Adrenal gland (tissue), 12 donors: Measurements from ENCODE around the gene OR5D16. TPM values are rescaled to one million over a fixed set of nuclear protein-coding genes. Genes with fewer than 3 reads are reported as not detected.

Experiments used
- DNase-seq, 7 donors: peaks; one replicate each; pipeline ENCODE4 v3.0.0-alpha.2; 2019 to 2020
- H3K27ac ChIP-seq, 5 donors: fragments of 200-600 bp; sonication (generic) in 4 of 5; 1 replicate in 3 of 5; 2 replicates in 2 of 5; pipeline versions ENCODE4 v1.5.1 to v1.8.0; 2016 to 2020; ENCODE audit warnings: mild to moderate bottlenecking in 1 of 5
- H3K27me3 ChIP-seq: fragments of 200-600 bp; 2 replicates; pipeline ENCODE4 v1.8.0; 2021
- H3K36me3 ChIP-seq, 2 donors: fragments of 200-600 bp; replicated peaks in 1 of 2; 1 replicate in 1 of 2; 2 replicates in 1 of 2; pipeline versions ENCODE4 v1.5.1 to v1.8.0; 2018 to 2022
- H3K4me1 ChIP-seq, 2 donors: fragments of 200-600 bp; replicated peaks in 1 of 2; 1 replicate in 1 of 2; 2 replicates in 1 of 2; pipeline versions ENCODE4 v1.5.1 to v1.8.0; 2018 to 2021
- H3K4me3 ChIP-seq, 4 donors: fragments of 200-600 bp; sonication (generic) in 3 of 4; one replicate each; pipeline ENCODE4 v1.5.1; 2016 to 2018
- H3K9me3 ChIP-seq, 3 donors: fragments of 200-600 bp; sonication (generic) in 1 of 3; replicated peaks in 1 of 3; 1 replicate in 2 of 3; 2 replicates in 1 of 3; pipeline versions ENCODE4 v1.5.1 to v1.8.0; 2016 to 2021
- CTCF ChIP-seq, 6 experiments: fragments of 450-650 bp in 4 of 6; fragments of 200-600 bp in 2 of 6; sonication (generic) in 1 of 6; IDR thresholded peaks; 1 replicate in 5 of 6; 2 replicates in 1 of 6; pipeline versions ENCODE4 v1.5.1 to v1.8.0; 2016 to 2021; ENCODE audit warnings: antibody characterized with exemption in 6 of 6, mild to moderate bottlenecking in 2 of 6, moderate library complexity in 1 of 6
- POLR2A ChIP-seq, 2 donors: fragments of 450-650 bp; IDR thresholded peaks; one replicate each; pipeline ENCODE4 v1.6.1; 2017; ENCODE audit warnings: antibody characterized with exemption in 2 of 2, mild to moderate bottlenecking in 2 of 2, moderate library complexity in 1 of 2
- WGBS, 4 donors: extraction: QIAGEN DNeasy Blood & Tissue Kit in 2 of 4; methylation state at CpG; one replicate each; pipeline versions ENCODE4 v1.1.5 to v1.1.7; 2013 to 2017; 5-methylcytosine and 5-hydroxymethylcytosine counted together
- intact Hi-C, 2 donors: fragments of 100-400 bp; cut with DNase I; formaldehyde crosslinking; loops; one replicate each; pipeline versions ENCODE4 v1.14.1 to v1.15.0; 2022 to 2023
- polyA plus RNA-seq, 3 donors: library from polyadenylated mRNA; stranded (reverse); fragments of 200-250 nt in 2 of 3; fragments of 350-450 nt in 1 of 3; fragmentation: Illumina TruSeq in 1 of 3; extraction: RNeasy Lipid Tissue Mini Kit (QIAGEN cat#74804) in 1 of 3; gene quantifications; one replicate each; pipeline ENCODE4 v1.2.3, GENCODE V29; 2013 to 2014
- total RNA-seq, 9 donors: library from RNA; depleted of rRNA in 4 of 9; stranded (reverse); fragments of >200 nt in 4 of 9; fragments of 120-200 nt in 1 of 9; fragmentation: NEBNext Ultra II Directional in 1 of 9; extraction: Animal tissue kit (Norgen Biotek cat#: 25700) in 1 of 9; gene quantifications; one replicate each; pipeline versions ENCODE4 v1.1.0 to v1.2.4, GENCODE V29; 2013 to 2023
- donor health status: healthy with polysubstance abuse.
- donor health status: Bipolar disorder and iron deficiency.
- donor health status: DM: yes; HTN: yes; CAD: no.
- donor health status: DM: no; HTN: no; CAD: no.
- donor health status: DM: no; HTN: no; CAD: no.
- donor health status: DM: yes; HTN: yes; CAD: no.

Gene OR5D16
- total and polyA plus RNA-seq, 12 donors, result not detected

- Histone ChIP-seq H3K27ac (no peak overlapping the region), H3K27me3 (no peaks in the 10 kb centered on the region), H3K4me3 (no peak overlapping the region), H3K4me1 (no peaks in the 10 kb centered on the region), H3K9me3 (peaks cover 0 to 6% (median 0%) of the 10 kb centered on the region in 3 donors), H3K36me3 (no peaks in the 10 kb centered on the region)
- DNase-seq, result no peak
- 63 to 94% (median 91%) methylated on average over 1 of the region's 1 CpG for WGBS, 4 donors
- intact Hi-C loops, result no loop called here
- TF ChIP-seq CTCF (IDR thresholded peaks at IDR 0.05), result no peak
- no peak for TF ChIP-seq POLR2A (IDR thresholded peaks at IDR 0.05)
These were observed 32.3 kb upstream of the OR5D16 start for GRCh38 chr11:55806248-55806647.

GRCh38 chr11:55811067-55811466 is 27.5 kb upstream of the OR5D16 start, which contains the start of gene OR5L1:
Gene OR5L1 (plus strand): TSS chr11:55811367. CDS start chr11:55811467, 100 bp downstream.
- Histone ChIP-seq H3K27ac (no peak within 1 kb of the TSS), H3K9me3 (peaks cover 0 to 6% (median 0%) of the 10 kb centered on the region in 3 donors), H3K4me3 (no peak within 1 kb of the TSS), H3K4me1 (no peaks in the 10 kb centered on the region), H3K36me3 (no peaks in the 10 kb centered on the region), H3K27me3 (no peaks in the 10 kb centered on the region)
- TF ChIP-seq CTCF (IDR thresholded peaks at IDR 0.05) (no peak), POLR2A (IDR thresholded peaks at IDR 0.05) (no peak)
- DNase-seq, result no peak
- intact Hi-C loops, result no loop called here
- WGBS, 4 donors, result 42 to 81% (median 78%) methylated on average over 1 of the region's 1 CpG

GRCh38 chr11:55819330-55819729 is 19.2 kb upstream of the OR5D16 start, which contains the start of gene OR5D18:
Gene OR5D18 (plus strand): TSS chr11:55819630. CDS start chr11:55819630, 0 bp downstream.
- no peak for DNase-seq
- H3K9me3 ChIP-seq, result no peaks in the 10 kb centered on the region
- no peaks in the 10 kb centered on the region for H3K36me3 ChIP-seq
- no peak within 1 kb of the TSS for H3K4me3 ChIP-seq
- H3K27me3 ChIP-seq, result no peaks in the 10 kb centered on the region
- intact Hi-C loops, result no loop called here
- H3K4me1 ChIP-seq, result no peaks in the 10 kb centered on the region
- no peak within 1 kb of the TSS for H3K27ac ChIP-seq
- TF ChIP-seq POLR2A (IDR thresholded peaks at IDR 0.05) (no peak), CTCF (IDR thresholded peaks at IDR 0.05) (no peak)
- 72 to 83% (median 74%) methylated on average over 5 of the region's 5 CpGs for WGBS, 4 donors

- intact Hi-C loops, result no loop called here
- no peaks in the 10 kb centered on the region for H3K9me3 ChIP-seq
- TF ChIP-seq CTCF (IDR thresholded peaks at IDR 0.05) (no peak), POLR2A (IDR thresholded peaks at IDR 0.05) (no peak)
- H3K4me1 ChIP-seq, result no peaks in the 10 kb centered on the region
- H3K27ac ChIP-seq, result no peak within 1 kb of the TSS
- no peaks in the 10 kb centered on the region for H3K36me3 ChIP-seq
- DNase-seq, result no peak
- H3K27me3 ChIP-seq, result no peaks in the 10 kb centered on the region
- H3K4me3 ChIP-seq, result no peak within 1 kb of the TSS
These were observed 11.6 kb upstream of the OR5D16 start, which contains the start of gene OR5L2 for GRCh38 chr11:55826919-55827318. Gene OR5L2 (plus strand): TSS chr11:55827219. CDS start chr11:55827219, 0 bp downstream.
